Spleen (tissue), 7 donors: Measurements from ENCODE around the gene SUPT5H.

Experiments used
- CTCF ChIP-seq, 11 experiments: fragments of 200-600 bp in 7 of 11; fragments of 450-650 bp in 4 of 11; sonication (generic) in 4 of 11; IDR thresholded peaks in 8 of 11; conservative IDR thresholded peaks in 3 of 11; 1 replicate in 7 of 11; 2 replicates in 4 of 11; pipeline versions ENCODE4 v1.4.0 to v1.8.0; 2016 to 2021; ENCODE audit warnings: antibody characterized with exemption in 11 of 11, inconsistent platforms in 4 of 11, mild to moderate bottlenecking in 1 of 11
- POLR2A ChIP-seq, 3 donors: fragments of 450-650 bp; IDR thresholded peaks; one replicate each; pipeline ENCODE4 v1.5.1; 2017; ENCODE audit warnings: antibody characterized with exemption in 3 of 3, mild to moderate bottlenecking in 1 of 3
- POLR2AphosphoS5 ChIP-seq, 3 donors: sonication (generic); formaldehyde crosslinking; IDR thresholded peaks; one replicate each; pipeline ENCODE4 v1.5.1; 2017; ENCODE audit warnings: antibody characterized with exemption in 3 of 3
- donor health status: DM: no; HTN: no; CAD: no; lungs with moderate emphysema.
- donor health status: DM: no; HTN: no; CAD: no.
- donor health status: DM: no; HTN: no; CAD: no.

- TF ChIP-seq CTCF (IDR thresholded peaks at IDR 0.05 in 8 of 11, conservative IDR thresholded peaks at IDR 0.05 in 3 of 11) (peak; percentile 98 to 99 (median 99)), POLR2A (IDR thresholded peaks at IDR 0.05) (peak in 1 of 3 donors; percentile 15), POLR2AphosphoS5 (IDR thresholded peaks at IDR 0.05) (peak; percentile 86 to 94 (median 89))
Observed at GRCh38 chr19:39397360-39398296, 47.8 kb upstream of the SUPT5H start.
